Mucosa of gallbladder (tissue), 1 donor: Measurements from ENCODE around the gene ZYG11B. TPM values are rescaled to one million over a fixed set of nuclear protein-coding genes. Genes with fewer than 3 reads are reported as not detected.
"Not testable (repeated sequence)": the region's sequence is repeated elsewhere in the genome, so short reads cannot be mapped to it uniquely, and the experiment has no call there.

Source experiments
- DNase-seq: peaks from one replicate; pipeline ENCODE4 v3.0.0-alpha.2; 2020; ENCODE audit warnings: low spot score
- total RNA-seq: library from RNA; stranded (reverse); gene quantifications from one replicate; pipeline ENCODE4 v1.2.1, GENCODE V29; 2021
- donor health status: DM: no; HTN: no; CAD: no.

ZYG11B gene
- total RNA-seq, 1 donor from 2014 or later: 38.7 TPM

DNA sequence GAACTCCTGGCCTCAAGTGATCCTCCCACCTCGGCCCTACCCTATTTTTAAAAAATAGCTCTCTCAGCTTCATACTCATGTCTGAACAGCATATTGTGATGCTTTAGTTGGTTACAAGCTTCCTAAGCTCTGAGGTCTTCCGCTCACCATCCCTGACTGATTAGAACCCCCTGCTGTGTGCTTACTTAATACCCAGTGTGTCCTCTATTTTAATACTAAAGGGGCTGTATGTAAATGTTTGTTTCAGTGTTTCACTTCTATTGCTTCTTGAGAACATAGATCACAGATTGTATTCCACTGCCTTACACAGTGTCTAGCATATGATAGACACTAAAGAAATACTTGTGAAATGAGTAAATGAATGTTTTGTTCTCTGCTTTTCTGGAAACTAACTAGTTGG, 29.8 kb downstream of the ZYG11B start:
- no peak for DNase-seq

DNA sequence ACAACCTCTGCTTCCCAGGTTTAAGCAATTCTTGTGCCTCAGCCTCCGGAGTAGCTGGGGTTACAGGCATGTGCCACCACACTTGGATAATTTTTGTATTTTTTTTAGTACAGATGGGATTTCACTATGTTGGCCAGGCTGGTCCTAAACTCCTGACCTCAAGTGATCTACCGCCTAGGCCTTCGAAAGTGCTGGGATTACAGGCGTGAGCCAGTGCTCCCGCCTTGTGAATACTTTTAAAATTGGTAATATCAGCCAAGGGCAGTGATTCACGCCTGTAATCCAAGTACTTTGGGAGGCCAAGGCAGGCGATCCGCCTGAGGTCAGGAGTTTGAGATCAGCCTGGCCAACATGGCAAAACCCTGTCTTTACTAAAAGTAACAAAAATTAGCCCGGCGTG, 33.7 kb downstream of the ZYG11B start:
- no peak for DNase-seq

DNA sequence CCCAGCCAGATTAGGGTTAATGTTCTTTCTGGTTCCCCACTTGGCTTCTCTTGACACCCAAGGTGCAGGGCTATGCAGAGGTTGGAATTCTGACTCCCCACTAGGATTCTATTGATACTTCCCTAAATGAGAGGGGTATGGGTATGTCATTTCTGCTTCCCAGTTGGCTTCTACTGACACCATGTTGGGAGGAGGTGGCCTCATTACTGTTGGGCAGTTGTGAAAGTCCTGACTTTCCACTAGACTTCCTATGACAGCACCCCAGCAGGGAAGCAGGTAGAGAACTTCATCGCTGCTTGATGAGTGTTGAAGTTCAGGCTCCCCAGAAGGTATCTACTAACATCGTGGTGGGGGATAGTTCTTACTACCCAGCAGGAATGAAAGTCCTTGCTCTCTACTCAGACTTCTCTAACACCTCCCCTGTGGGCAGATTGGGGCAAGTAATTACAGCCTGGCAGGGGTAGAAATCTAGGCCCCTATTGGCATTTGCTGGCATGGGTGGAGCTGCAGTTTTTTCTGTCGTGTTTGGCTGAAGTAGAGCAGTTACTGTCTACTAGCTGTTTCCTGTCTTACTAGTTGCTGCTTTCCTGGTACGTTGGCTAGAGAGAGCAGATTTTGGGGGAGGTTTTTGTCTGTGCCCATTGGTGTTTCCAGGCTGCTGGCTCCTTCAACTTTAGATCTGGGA, 41.5 kb downstream of the ZYG11B start:
- DNase-seq: no peak

DNA sequence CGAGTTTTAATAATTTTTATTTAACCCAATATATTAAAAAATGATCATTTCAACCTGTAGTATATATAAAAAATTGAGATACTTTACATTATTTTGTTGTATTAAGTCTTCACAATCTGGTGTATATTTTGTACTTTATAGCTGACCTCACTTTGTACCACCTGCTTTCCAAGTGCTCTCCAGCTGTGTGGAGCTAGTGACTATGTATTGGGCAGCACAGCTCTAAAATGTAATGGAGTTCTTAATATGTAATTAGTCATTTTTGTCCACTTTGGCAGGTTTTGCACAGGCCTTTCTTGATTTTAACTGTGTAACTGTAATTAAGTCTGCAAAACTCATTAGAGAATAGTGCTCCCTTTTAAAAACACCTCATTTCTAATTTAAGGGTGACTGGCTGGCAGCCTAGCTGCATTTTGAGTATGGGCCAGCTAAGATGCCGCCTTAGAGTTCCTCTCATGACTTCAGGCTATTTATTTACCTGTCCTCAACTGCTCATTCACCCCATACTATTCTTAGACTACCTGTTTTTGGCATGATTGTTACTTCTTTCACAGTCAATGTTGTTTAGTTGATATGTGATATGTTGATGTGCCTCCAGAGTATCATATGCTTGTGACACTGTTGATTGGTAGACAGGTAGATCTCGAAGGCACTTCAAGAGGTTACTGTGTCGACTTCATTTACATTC, 43.2 kb downstream of the ZYG11B start:
- DNase-seq: no peak

DNA sequence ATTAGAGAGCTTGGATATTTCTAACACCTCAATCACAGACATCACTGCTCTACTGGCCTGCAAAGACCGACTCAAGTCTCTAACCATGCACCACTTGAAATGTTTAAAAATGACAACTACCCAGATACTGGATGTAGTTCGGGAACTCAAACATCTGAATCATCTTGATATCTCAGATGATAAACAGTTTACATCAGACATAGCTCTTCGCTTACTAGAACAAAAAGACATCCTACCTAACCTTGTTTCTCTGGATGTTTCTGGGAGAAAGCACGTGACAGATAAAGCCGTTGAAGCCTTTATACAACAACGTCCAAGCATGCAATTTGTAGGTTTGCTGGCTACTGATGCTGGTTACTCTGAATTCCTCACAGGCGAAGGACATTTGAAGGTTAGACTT, 45.1 kb downstream of the ZYG11B start:
- DNase-seq: no peak

DNA sequence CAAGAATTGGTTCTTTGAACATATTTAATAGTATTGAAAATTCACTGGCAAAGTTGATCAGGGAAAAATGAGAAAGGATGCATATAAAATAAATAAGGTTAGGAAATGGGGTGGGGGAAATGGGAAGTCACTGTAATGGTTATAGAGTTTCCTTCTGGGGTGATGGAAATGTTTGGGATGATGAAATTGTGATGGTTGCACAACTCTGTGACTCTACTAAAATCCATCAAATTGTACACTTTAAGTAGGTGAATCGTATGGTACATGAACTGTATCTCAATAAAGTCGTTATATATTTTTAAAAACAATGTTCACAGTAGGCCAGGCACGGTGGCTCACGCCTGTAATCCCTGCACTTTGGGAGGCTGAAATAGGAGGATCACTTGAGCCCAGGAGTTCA, 59.9 kb downstream of the ZYG11B start:
- DNase-seq: no peak

DNA sequence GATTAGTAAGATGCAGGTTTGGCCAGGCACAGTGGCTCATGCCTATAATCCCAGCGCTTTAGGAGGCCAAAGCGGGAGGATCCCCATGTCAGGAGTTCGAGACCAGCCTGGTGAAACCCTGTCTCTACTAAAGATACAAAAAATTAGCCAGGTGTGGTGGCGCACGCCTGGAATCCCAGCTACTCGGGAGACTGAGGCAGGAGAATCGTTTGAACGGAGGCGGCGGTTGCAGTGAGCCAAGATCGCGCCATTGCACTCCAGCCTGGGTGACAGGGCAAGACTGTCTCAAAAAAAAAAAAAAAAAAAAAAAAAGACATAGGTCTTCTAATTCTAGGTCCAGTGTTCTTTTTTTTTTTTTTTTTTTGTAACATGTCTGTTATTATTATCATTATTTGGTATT, 64.2 kb downstream of the ZYG11B start:
- DNase-seq: not testable (repeated sequence)

DNA sequence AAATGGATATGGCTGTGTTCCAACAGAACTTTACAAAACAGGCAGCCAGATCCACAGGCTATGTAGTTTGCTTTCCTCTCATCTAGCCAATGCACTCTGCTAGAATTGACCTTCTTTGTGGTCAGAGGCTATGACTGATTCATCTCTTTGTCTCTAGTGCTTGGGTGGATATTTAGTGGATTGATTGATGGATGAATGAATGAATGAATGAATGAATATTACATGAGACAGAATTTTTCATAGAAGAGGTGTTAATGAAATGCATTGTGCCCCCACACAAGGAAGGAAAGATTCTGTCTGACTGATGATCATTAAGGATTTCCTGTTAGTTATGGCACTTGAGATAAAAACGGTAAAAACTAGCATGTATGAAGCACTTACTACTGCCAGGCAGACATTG, 65.8 kb downstream of the ZYG11B start:
- no peak for DNase-seq

DNA sequence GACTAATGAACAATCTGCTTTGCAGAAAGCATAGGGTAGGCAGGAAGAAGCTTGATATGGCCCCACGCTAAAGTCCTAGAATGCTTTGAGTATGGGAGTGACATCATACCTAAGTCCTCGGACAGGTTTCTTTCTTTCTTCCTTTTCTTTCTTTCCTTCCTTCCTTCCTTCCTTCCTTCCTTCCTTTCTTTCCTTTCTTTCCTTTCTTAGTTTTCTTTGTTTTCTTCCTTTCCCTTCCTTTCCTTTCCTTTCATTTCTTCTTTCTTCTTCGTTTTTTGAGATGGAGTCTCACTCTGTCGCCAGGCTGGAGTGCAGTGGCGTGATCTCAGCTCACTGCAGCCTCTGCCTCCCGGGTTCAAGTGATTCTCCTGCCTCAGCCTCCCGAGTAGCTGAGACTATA, 67.5 kb downstream of the ZYG11B start:
- not testable (repeated sequence) for DNase-seq

DNA sequence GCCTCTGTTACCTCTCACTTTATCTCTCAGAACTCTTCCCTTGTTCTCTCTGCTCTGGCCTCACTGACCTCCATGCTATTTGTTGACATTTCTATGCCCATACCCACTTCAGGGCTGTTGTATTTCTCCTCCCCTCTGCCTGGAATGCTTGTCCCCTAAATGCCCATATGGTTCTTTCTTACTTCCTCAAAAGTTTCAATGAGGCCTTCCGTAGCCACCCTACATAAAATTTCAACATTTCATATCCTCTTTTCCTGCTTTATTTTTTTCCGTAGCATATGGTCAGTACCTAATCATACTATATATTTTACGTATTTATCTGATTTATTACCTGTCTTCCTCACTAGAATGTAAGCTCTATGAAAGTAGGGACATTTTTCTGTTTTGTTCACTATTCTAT, 69.2 kb downstream of the ZYG11B start:
- DNase-seq: no peak

DNA sequence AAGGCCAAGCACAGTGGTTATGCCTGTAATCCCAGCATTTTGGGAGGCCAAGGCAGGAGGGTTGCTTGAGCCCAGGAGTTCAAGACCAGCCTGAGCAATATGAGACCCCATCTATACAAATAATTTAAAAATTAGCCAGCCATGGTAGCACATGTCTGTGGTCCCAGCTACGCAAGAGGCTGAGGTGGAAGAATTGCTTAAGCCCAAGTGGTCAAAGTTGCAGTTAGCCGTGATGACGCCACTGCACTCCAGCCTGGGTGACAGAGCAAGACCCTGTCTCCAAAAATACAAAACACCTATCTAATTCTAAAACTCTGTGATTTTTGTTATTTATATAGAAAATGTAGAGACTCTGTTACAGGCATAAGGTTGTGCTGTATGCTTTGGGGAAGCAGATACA, 72.1 kb downstream of the ZYG11B start:
- no peak for DNase-seq

DNA sequence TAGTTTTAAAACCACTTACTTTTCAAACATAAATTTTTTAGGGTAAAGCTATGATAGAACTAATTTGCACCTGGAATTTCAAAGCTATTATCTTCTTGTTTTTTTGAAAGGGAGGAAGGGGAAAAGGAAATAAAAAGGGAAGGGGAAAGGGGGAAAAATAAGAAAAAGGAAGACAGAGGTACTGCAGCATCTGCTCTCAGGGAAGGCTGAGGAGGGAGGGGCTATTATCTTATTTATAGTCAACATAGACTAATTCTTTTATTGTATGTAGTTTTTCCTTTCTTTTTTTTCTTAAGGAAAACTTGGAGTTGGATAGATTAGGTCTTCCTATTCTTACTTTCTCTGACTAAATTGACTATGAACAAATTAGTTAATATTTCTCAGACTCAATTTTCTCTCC, 74.8 kb downstream of the ZYG11B start:
- no peak for DNase-seq

DNA sequence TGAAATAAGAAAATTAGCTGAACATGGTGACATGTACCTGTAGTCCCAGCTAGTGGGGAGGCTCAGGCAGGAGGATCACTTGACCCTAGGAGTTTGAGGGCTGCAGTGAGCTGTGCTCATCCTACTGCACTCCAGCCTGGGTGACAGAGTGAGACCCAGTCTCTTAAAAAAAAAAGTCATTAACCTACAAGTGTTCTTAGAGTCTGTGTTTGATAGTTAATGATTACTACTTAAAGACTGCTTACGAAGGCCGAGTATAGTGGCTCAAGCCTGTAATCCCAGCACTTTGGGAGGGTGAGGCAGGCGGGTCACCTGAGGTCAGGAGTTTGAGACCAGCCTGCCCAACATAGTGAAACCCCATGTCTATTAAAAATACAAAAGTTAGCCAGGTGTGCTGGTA, 77.8 kb downstream of the ZYG11B start:
- DNase-seq: not testable (repeated sequence)

DNA sequence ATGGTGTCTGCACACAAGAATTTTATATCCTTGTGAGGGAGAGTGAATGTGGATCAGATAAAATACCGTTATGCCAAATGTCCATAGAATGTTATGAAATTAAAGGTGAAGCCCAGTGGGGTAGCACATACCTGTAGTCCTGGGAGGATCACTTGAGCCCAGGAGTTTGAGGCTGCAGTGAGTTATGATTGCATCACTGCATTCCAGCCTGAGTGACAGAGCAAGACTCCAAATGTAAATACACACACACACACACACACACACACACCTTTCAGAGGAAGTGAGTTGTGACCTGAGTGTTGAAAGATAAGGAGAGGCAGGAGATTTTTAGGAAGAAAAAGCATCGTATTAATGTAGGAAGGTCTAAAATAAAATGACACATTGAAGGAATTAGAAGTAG, 88.2 kb downstream of the ZYG11B start:
- DNase-seq: no peak

DNA sequence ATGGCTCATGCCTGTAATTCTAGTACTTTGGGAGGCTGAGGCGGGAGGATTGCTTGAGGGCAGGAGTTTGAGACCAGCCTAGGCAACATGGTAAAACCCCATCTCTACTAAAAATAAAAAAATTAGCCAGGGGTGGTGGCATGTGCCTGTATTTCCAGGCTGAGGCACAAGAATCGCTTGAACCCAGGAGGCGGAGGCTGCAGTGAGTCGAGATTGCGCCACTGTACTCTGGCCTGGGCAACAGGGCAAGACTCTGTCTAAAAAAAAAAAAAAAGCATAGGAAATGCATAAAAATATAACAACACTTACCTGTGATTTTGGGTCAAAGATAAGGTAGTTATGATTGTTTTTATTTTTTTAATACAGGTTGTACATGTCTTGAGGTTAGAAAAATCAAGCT, 94.6 kb downstream of the ZYG11B start:
- not testable (repeated sequence) for DNase-seq

DNA sequence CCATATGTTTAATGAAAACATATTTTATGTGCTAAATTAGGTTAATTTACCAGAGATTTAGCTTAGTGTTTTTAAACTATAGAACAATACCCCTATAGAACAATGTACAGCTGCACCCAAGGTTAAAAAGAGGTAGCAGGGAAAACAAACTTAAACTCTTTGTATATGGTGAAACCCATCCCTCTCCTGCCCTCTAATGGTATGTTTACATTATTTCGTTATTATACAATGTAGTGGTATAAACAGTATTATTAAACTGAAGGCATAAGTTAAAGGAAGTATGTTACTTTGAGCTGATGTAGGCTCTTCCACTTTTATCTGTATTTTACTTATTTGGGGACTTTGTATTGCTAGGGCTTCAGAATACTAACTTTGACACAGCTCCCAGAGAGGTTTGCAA, 99.6 kb downstream of the ZYG11B start:
- no peak for DNase-seq

DNA sequence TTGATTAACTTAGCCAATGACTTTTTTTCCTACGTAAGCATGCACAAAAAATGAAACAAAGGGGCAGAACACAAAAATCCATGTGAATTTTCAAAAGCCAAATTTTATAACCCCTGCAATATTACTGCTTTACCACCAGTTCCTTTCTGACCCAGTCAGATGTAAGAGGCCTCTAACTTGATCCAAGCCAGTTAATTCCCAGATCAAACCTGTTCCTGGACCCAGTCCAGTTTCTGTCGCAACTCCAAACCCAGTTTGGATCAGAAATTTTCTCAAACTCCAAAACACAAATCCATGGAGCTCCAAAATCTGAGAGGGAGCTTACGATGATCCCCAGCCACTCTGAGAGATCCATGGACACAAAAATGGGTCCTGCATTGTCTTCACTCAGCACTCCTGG, 108.5 kb downstream of the ZYG11B start:
- no peak for DNase-seq

DNA sequence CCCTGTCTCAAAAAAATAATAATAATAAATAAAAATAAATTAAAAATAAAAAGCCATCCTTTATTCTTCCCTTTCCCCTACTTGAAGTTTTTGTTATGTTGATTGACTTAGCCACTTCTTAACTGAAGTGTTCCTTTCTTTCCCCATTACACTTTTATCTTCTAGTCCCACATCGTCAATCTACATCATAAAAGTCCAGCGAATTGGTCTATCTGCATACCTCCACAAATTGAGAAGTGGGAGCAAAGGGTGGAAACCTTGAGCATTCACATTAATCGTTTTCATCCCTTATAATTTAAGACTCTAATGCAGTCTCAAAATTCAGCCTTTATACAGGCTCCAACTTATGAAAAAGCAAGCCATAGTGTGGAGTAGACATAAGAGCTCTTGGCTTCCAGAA, 109.8 kb downstream of the ZYG11B start:
- DNase-seq: no peak

DNA sequence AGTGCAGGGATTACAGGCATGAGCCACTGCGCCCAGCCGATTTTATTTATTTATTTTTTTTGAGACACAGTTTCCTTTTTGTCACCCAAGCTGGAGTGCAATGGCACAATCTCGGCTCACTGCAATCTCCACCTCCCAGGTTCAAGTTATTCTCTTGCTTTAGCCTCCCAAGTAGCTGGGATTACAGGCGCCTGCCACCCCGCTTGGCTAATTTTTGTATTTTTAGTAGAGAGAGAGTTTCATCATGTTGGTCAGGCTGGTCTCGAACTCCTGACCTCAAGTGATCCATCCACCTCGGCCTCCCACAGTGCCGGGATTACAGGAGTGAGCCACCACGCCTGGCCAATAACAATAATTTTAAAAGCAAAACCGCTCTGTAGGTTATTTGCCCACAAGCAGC, 112.9 kb downstream of the ZYG11B start:
- DNase-seq: not testable (repeated sequence)

DNA sequence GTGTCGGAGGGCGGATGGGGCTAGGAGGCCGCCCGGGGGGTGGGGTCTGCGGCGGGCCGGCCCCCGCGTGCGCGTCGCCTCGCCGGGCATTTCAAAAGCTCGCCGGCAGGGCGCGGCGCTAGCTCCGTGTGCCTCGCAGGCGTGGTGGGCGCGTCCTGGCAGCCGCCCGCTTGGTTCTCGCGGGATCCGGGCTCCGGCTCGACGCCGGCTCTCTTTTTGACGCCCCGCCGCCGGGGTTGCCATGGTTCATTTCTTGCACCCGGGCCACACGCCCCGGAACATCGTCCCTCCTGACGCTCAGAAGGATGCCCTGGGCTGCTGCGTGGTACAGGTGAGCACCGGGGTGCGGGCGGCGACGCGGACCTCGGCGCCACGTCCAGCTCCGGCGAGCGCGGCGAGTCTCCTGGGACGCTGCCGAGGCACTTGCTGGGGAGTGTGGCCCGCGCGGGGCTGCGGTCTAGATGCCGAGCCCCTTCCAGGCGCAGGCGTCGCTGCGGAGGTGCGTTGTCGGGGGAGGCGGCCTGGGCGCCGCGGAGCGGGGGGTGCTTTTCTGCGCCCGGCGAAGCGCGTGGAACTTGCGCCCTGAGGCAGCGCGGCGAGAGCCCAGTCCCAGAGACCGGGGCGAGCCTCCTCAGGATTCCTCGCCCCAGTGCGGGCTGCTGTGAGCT, 116.5 kb downstream of the ZYG11B start, which contains the start of gene ZYG11A:
Gene ZYG11A, plus strand, starts transcription at position 118 of the 668 bp plus-strand sequence. Its CDS starts 124 bp downstream, at position 242.
- DNase-seq: peak; percentile 30

DNA sequence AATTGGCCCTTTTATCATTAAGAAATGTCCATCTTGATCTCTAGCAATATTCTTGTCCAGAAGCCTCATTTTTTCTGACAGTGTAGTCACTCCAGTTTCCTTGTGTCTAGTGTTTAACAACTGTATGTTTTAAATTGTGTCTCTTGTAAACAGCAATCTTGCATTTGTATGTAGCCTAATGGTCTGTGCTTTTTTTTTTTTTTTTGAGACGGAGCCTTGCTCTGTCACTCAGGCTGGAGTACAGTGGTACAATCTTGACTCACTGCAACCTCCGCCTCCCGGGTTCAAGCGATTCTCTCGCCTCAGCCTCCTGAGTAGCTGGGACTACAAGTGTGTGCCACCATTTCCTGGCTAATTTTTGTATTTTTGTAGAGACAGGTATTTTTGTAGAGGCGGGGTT, 118.9 kb downstream of the ZYG11B start:
- not testable (repeated sequence) for DNase-seq

DNA sequence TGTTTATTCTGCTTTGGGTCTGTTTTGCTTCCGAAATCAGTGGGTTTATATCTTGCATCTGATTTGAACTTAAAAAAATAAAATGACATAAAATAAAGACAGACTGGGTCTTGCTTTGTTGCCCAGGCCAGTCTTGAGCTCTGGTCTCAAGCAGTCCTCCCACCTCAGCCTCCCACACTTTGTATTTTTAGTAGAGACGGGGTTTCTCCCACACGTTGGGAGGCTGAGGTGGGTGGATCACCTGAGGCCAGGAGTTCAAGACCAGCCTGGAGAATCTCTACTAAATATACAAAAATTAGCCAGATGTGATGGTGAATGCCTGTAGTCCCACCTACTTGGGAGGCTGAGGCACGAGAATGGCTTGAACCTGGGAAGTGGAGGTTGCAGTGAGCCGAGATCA, 122.2 kb downstream of the ZYG11B start:
- DNase-seq: no peak

DNA sequence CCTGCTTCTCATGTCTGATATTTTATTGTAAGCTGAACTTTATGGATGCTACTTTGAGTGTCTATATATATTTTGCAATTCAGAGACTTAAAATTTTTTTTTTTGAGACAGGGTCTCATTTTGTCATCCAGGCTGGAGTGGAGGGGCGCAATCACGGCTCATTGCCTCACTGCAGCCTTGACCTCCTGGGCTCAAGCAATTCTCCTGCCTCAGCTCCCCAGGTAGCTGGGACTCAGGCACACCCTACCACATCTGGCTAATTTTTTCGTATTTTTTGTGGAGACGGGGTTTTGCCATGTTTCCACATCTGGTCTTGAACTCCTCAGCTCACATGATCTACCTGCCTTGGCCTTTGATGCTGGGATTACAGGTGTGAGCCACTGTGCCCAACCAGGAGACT, 124.7 kb downstream of the ZYG11B start:
- no peak for DNase-seq
